Muscle layer of duodenum (tissue), 2 donors: Measurements from ENCODE around the gene CDC42BPG.
A peak's percentile ranks its signal among the peaks of the same experiment; 100 is the strongest.

Experiments used
- H3K27ac ChIP-seq: one replicate; pipeline ENCODE4 v1.7.0; 2013; ENCODE audit warnings: mild to moderate bottlenecking, low read length
- H3K27me3 ChIP-seq: one replicate; pipeline ENCODE4 v1.7.0; 2013; ENCODE audit warnings: low read depth, mild to moderate bottlenecking, control low read depth, low read length
- H3K36me3 ChIP-seq, 2 donors: one replicate each; pipeline ENCODE4 v1.7.0; 2013; ENCODE audit warnings: low read length in 2 of 2, control low read depth in 1 of 2, mild to moderate bottlenecking in 1 of 2; ENCODE audit not compliant: insufficient read depth in 2 of 2, control insufficient read depth in 1 of 2
- H3K4me1 ChIP-seq, 2 donors: one replicate each; pipeline ENCODE4 v1.7.0; 2013; ENCODE audit warnings: low read length in 2 of 2, mild to moderate bottlenecking in 2 of 2, control low read depth in 1 of 2, moderate library complexity in 1 of 2; ENCODE audit not compliant: insufficient read depth in 2 of 2, control insufficient read depth in 1 of 2
- H3K4me3 ChIP-seq, 2 donors: one replicate each; pipeline ENCODE4 v1.7.0; 2013; ENCODE audit warnings: low read length in 2 of 2, low read depth in 1 of 2, mild to moderate bottlenecking in 1 of 2
- H3K9me3 ChIP-seq, 2 donors: one replicate each; pipeline ENCODE4 v1.7.0; 2013; ENCODE audit warnings: low read length in 2 of 2, control low read depth in 1 of 2, mild to moderate bottlenecking in 1 of 2; ENCODE audit not compliant: control insufficient read depth in 1 of 2
- donor health status: healthy.

The CDC42BPG gene

DNA sequence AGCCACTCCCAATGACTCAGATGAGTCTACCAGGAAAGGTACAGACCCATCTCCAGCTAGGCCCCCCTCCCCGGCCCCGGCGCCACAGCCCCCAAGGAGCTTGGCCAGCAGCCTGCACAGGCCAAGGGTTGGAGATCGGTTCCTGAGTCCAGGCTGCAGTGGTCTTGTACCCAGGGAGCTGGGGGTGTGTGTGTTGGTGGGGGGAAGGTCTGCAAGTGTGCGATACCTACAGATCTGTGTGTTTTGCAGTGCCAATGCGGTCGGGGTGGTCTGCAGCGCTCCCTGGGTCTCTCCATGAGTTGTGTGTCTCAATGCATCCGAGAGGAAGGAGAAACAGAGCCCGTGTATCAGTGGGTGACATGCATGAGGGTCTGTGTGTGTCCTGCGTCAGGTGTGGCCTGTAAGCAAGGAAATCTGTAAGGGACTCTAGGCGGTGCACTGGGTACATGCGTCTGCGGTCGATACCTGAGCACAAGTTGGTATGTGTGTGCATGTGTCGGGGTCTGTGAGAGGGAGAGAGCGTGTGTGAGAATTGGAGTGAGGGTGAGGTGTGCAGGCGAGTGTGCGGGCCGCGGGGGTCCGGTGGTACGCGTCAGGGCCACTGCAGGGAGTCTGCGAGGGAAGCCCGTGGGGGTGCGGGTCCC lies 645 bp downstream of the CDC42BPG start:
- Histone ChIP-seq H3K4me1 (peaks cover 10 to 19% of the 10 kb centered on the region in 2 donors), H3K27me3 (no peaks in the 10 kb centered on the region), H3K36me3 (no peaks in the 10 kb centered on the region), H3K9me3 (no peaks in the 10 kb centered on the region), H3K4me3 (peak overlapping the region; percentile 48 to 54), H3K27ac (peak overlapping the region; percentile 45)

DNA sequence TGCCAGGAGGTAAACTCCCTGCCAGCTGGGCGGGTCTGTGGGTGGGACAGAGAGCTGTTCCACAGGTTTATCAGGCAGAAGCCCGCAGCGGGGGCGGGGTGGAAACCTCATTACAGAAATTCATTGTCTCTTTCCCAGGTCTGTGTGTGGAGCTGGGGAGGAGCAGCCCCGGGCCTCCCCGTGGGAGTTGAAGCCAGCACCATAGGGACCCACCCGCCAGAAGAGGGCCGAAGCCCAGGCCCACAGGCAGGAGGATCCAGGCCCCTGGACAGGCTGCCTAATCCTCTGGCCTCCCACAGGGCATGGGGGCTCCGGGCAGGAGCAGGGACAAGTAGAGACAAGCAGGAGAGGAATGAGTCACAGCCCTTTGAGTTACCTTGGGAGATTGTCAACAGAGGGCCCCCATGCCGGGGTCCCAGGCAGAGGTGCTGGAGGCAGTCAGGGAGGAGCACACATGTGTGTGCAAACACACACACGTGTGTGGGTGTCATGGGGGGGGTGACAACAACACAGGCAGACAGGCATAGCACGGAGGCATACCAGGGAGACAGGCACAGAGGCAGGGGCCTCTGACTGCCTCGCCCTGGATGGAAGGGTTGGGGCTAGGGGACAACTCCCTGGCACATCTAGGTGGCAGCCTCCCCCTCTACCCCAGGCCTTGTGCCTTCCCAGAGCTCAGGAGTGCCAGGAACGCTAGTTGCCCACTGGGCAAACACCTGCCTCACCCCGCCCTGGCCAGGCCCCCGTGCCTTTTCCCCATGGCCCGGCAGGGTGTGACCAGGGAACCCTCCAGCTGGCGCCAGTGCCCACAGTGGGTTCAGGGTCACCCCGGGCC lies 1.4 kb downstream of the CDC42BPG start:
- no peaks in the 10 kb centered on the region for H3K9me3 ChIP-seq
- H3K36me3 ChIP-seq, result no peaks in the 10 kb centered on the region
- H3K27ac ChIP-seq, result no peak overlapping the region
- peak overlapping the region in 1 of 2 donors; percentile 42 for H3K4me3 ChIP-seq
- no peaks in the 10 kb centered on the region for H3K27me3 ChIP-seq
- H3K4me1 ChIP-seq, result peaks cover 4 to 12% of the 10 kb centered on the region in 2 donors

- peaks cover 1 to 10% of the 10 kb centered on the region in 2 donors for H3K4me1 ChIP-seq
- H3K27me3 ChIP-seq, result no peaks in the 10 kb centered on the region
- no peak overlapping the region for H3K27ac ChIP-seq
- no peaks in the 10 kb centered on the region for H3K9me3 ChIP-seq
- no peak overlapping the region for H3K4me3 ChIP-seq
- no peaks in the 10 kb centered on the region for H3K36me3 ChIP-seq
Measured at GRCh38 chr11:64842366-64842759, 2.1 kb downstream of the CDC42BPG start.

GRCh38 chr11:64841592-64842365 lies 2.7 kb downstream of the CDC42BPG start:
- Histone ChIP-seq H3K36me3 (no peaks in the 10 kb centered on the region), H3K4me1 (peaks cover 0 to 7% of the 10 kb centered on the region in 2 donors), H3K4me3 (no peak overlapping the region), H3K9me3 (no peaks in the 10 kb centered on the region), H3K27ac (no peak overlapping the region), H3K27me3 (no peaks in the 10 kb centered on the region)

DNA sequence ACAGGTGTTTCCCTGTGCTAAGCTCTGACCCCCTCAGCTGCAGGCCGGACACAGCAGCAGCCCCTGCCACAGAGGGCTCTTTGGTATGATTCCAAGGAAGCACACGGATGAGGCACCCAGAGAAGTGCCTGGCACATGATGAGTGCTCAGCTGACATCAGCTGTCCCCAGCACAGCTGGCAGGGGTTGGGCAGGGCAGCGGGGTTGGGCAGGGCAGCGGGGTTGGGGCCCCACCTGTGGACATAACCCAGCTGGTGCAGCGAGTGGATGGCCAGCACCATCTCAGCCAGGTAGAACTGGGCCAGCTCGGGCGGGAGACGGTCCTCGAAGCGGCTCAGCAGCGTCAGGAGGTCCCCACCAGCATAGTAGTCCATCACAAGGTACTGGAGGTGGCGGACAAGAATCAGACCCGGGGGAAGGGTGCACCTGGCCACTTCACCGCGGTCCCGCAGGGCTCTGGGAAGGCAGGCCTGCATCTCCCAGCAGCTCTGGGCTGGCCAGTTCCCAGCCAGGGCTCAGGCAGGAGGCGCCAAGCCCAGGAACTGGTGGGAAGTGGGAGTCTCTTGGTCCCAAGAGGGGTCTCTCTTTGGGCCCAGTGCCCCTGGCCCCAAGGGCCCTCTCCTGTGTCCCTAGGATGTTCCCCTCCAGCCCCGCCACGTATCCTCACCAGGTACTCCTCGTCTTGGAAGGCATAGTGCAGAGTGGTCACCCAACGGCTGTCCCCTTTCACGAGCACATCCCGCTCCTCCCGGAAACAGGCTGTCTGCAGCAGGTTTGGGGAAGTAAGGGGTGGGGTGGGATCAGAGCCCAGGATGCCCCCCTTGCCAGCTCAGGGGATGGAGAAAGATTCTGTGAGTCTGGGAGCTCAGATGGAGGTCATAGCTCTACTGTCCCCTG lies 4.3 kb downstream of the CDC42BPG start:
- no peaks in the 10 kb centered on the region for H3K27me3 ChIP-seq
- no peaks in the 10 kb centered on the region for H3K36me3 ChIP-seq
- no peak overlapping the region for H3K4me3 ChIP-seq
- peaks cover 0 to 7% of the 10 kb centered on the region in 2 donors for H3K4me1 ChIP-seq
- H3K9me3 ChIP-seq, result no peaks in the 10 kb centered on the region
- no peak overlapping the region for H3K27ac ChIP-seq

GRCh38 chr11:64839335-64839734 lies 5.1 kb downstream of the CDC42BPG start:
- H3K4me1 ChIP-seq, result peaks cover 0 to 2% of the 10 kb centered on the region in 2 donors
- H3K27me3 ChIP-seq, result no peaks in the 10 kb centered on the region
- H3K27ac ChIP-seq, result no peak overlapping the region
- no peaks in the 10 kb centered on the region for H3K9me3 ChIP-seq
- no peak overlapping the region for H3K4me3 ChIP-seq
- H3K36me3 ChIP-seq, result no peaks in the 10 kb centered on the region

DNA sequence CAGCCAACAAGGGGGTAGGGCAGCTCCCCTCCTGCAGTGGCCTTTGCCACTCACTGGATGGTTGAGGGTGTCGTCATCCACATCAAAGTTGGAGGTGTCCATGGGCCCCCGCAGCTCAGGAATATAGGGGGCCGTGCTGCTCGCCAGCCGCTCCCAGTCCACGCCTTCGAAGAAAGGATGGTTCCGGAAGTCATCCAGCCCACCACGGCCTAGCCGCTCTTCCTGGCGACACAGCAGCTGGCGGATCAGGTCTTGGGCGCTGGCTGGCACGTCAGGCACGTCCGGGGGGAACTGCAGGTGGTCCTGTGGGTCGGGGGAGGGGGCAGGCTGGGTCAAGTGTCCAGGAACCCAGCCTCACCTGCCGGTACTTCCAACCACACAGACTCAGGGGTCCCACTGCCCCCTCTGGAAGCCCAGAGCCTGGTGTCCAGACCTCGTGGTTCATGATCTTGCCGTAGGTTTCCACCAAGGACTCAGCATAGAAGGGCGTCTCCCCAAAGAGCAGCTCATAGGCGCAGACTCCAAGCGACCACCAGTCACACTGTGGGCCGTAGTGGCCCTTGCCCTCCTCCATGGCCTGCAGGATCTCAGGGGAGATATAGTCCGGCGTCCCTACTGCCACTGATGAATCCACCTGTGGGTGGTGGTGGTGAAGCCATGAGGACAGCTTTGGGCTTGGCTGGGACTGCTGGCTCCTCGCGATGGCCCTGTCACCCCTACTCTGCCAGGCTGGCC lies 5.7 kb downstream of the CDC42BPG start:
- H3K36me3 ChIP-seq, result no peaks in the 10 kb centered on the region
- H3K9me3 ChIP-seq, result no peaks in the 10 kb centered on the region
- H3K27ac ChIP-seq, result no peak overlapping the region
- no peak overlapping the region for H3K4me3 ChIP-seq
- no peaks in the 10 kb centered on the region for H3K27me3 ChIP-seq
- no peaks in the 10 kb centered on the region for H3K4me1 ChIP-seq

- H3K9me3 ChIP-seq, result no peaks in the 10 kb centered on the region
- H3K27me3 ChIP-seq, result no peaks in the 10 kb centered on the region
- no peak overlapping the region for H3K4me3 ChIP-seq
- no peaks in the 10 kb centered on the region for H3K36me3 ChIP-seq
- no peaks in the 10 kb centered on the region for H3K4me1 ChIP-seq
- H3K27ac ChIP-seq, result no peak overlapping the region
Measured at GRCh38 chr11:64837887-64838351, 6.5 kb downstream of the CDC42BPG start.

- no peaks in the 10 kb centered on the region for H3K4me1 ChIP-seq
- no peaks in the 10 kb centered on the region for H3K9me3 ChIP-seq
- no peak overlapping the region for H3K4me3 ChIP-seq
- no peak overlapping the region for H3K27ac ChIP-seq
- no peaks in the 10 kb centered on the region for H3K36me3 ChIP-seq
- H3K27me3 ChIP-seq, result no peaks in the 10 kb centered on the region
Measured at GRCh38 chr11:64836448-64837072, 7.9 kb downstream of the CDC42BPG start.
